ENCODE results near the gene IQSEC1. TPM values are rescaled to one million over a fixed set of nuclear protein-coding genes. Genes with fewer than 3 reads are reported as not detected.

IQSEC1 gene
- total RNA-seq, 1 experiment from 2014 or later = 28.1 TPM

DNA sequence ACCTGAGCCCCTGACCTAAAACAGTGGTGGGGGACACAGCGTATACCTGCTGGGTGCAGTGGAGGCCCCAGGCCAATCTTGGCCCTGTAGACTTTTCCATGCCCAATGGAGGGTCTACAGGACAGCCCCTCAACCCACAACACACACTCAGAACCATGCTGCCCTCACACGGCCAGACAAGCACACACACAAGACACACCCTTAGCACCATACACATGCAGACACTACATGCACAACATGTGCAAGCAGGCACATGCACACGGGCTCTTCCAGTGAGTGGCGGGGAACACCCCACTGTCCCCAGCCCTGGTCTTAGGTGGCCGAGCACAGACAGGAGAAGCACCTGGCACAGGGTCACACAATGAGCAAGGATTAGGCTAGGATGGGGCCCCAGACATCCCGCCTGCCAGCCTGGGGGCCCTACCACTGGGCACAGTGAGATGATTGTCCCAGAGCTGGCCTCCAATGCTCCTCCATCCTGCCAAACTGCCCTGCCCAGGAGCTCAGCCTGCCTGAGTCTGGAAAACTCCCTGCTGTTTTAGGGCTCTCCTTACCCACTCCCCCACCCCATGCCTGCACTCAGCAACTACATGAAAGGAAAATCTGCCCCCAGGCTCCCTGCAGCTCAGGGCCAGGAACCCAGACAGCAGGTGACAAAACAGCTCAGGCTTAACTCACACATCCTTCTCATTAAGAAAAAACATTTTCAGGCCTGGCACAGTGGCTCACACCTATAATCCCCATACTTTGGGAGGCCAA lies 15.8 kb downstream of the IQSEC1 start:
- Histone ChIP-seq H3K4me1 (ENCODE audit: control insufficient read depth in 1 of 2, insufficient read depth in 2 of 2, low read length in 2 of 2) (peaks cover 18 to 19% of the 10 kb centered on the region in 2 experiments), H3K9me2 (ENCODE audit: insufficient read depth) (no peaks in the 10 kb centered on the region), H4K20me1 (ENCODE audit: insufficient read depth) (no peaks in the 10 kb centered on the region), H3K4me2 (ENCODE audit: low read length) (peak overlapping the region; percentile 24), H3K27ac (ENCODE audit: low read depth, low read length) (peak overlapping the region; percentile 8), H3K36me3 (ENCODE audit: control insufficient read depth in 1 of 2, insufficient read depth in 2 of 2, low read length in 2 of 2) (no peaks in the 10 kb centered on the region), H3K27me3 (ENCODE audit: insufficient read depth, low read length) (no peaks in the 10 kb centered on the region), H3K9ac (ENCODE audit: low read length) (no peak overlapping the region), H3K9me3 (ENCODE audit: control insufficient read depth in 1 of 2, insufficient read depth in 1 of 2, low read depth in 1 of 2, low read length in 2 of 2) (no peaks in the 10 kb centered on the region), H3K79me2 (ENCODE audit: insufficient read depth, low read length) (no peaks in the 10 kb centered on the region), H2AFZ (ENCODE audit: low read depth, low read length, poor library complexity, severe bottlenecking) (no peak overlapping the region), H3K4me3 (replicated peaks in 1 of 2; ENCODE audit: low read depth in 1 of 2, low read length in 2 of 2) (no peak overlapping the region)
- no peak for TF ChIP-seq FOSL1 (IDR thresholded peaks at IDR 0.05; ENCODE audit: low read depth)
- peak; percentile 16 for TF ChIP-seq TCF7L2 (IDR thresholded peaks at IDR 0.05; ENCODE audit: borderline replicate concordance, extremely low read depth, insufficient read depth, insufficient read length)
- BruUV-seq (replicated peaks) = no TSS peak
- ChIA-PET POLR2A (no interaction called here), CTCF (no interaction called here), RAD21 (ENCODE audit: low non-redundant PET in 1 of 2, low total read pairs in 2 of 2, uncharacterized antibody in 2 of 2, unreplicated experiment in 2 of 2) (no interaction called here)
- DNase-seq (ENCODE audit: low read depth, low spot score) (peak; percentile 2), ATAC-seq (peak; percentile 59)
- intact Hi-C loops (cut with micrococcal nuclease) = no loop called here

DNA sequence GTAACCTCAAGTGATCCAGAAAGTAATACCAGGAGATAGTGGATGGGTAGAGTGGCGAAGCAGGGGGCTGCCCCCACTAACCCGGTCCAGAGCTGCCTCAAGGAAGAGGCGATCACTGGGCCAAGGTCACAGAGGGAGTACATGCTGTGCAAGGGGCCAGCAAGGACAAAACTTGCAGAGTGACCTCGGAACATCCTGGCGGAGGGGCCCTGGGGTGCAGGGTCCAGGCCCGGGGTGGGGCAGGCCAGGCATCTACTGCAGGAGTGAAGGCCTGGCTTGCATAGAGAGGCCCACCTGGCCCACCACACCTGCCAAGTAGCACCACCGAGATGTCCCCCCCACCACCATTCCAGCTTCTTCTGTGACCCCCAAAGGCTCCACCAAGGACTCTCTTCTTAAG lies 17.6 kb downstream of the IQSEC1 start:
- peaks cover 18 to 19% of the 10 kb centered on the region in 2 experiments for H3K4me1 ChIP-seq (ENCODE audit: control insufficient read depth in 1 of 2, insufficient read depth in 2 of 2, low read length in 2 of 2)
- H4K20me1 ChIP-seq (ENCODE audit: insufficient read depth) = no peaks in the 10 kb centered on the region
- H3K36me3 ChIP-seq (ENCODE audit: control insufficient read depth in 1 of 2, insufficient read depth in 2 of 2, low read length in 2 of 2) = no peaks in the 10 kb centered on the region
- no peak overlapping the region for H3K4me3 ChIP-seq (replicated peaks in 1 of 2; ENCODE audit: low read depth in 1 of 2, low read length in 2 of 2)
- no peaks in the 10 kb centered on the region for H3K9me2 ChIP-seq (ENCODE audit: insufficient read depth)
- ChIA-PET POLR2A (no interaction called here), CTCF (no interaction called here), RAD21 (ENCODE audit: low non-redundant PET in 1 of 2, low total read pairs in 2 of 2, uncharacterized antibody in 2 of 2, unreplicated experiment in 2 of 2) (no interaction called here)
- DNase-seq (ENCODE audit: low read depth, low spot score) = no peak
- H3K79me2 ChIP-seq (ENCODE audit: insufficient read depth, low read length) = no peaks in the 10 kb centered on the region
- no peak overlapping the region for H3K27ac ChIP-seq (ENCODE audit: low read depth, low read length)
- ATAC-seq = no peak
- no peak for TF ChIP-seq EZH2 (IDR thresholded peaks at IDR 0.05)
- TF ChIP-seq EZH2phosphoT487 (IDR thresholded peaks at IDR 0.05; ENCODE audit: borderline replicate concordance) = no peak
- no peak for TF ChIP-seq POLR2A (IDR thresholded peaks at IDR 0.05; ENCODE audit: borderline replicate concordance, extremely low read depth, insufficient read depth, insufficient read length)
- no peak for TF ChIP-seq TCF7L2 (IDR thresholded peaks at IDR 0.05; ENCODE audit: borderline replicate concordance, extremely low read depth, insufficient read depth, insufficient read length)
- no peak for TF ChIP-seq ZFX (IDR thresholded peaks at IDR 0.05)
- BruUV-seq (replicated peaks) = no TSS peak
- H3K4me2 ChIP-seq (ENCODE audit: low read length) = no peak overlapping the region
- H3K9me3 ChIP-seq (ENCODE audit: control insufficient read depth in 1 of 2, insufficient read depth in 1 of 2, low read depth in 1 of 2, low read length in 2 of 2) = no peaks in the 10 kb centered on the region
- H2AFZ ChIP-seq (ENCODE audit: low read depth, low read length, poor library complexity, severe bottlenecking) = no peak overlapping the region
- no peak overlapping the region for H3K9ac ChIP-seq (ENCODE audit: low read length)
- intact Hi-C loops (cut with micrococcal nuclease) = no loop called here
- H3K27me3 ChIP-seq (ENCODE audit: insufficient read depth, low read length) = no peaks in the 10 kb centered on the region
